Endodermal cell (in vitro differentiated cells): ENCODE measurements around the gene VAV2. TPM values are rescaled to one million over a fixed set of nuclear protein-coding genes. Genes with fewer than 3 reads are reported as not detected.

Experiments used
- DNase-seq: peaks from one replicate; pipeline ENCODE4 v3.0.0-alpha.2; 2017
- H3K27ac ChIP-seq: 2 replicates; pipeline ENCODE4 v1.5.1; 2013; ENCODE audit warnings: mild to moderate bottlenecking, low read depth, low read length, moderate library complexity
- H3K27me3 ChIP-seq: 2 replicates; pipeline ENCODE4 v1.6.1; 2013; ENCODE audit warnings: mild to moderate bottlenecking, low read length, moderate library complexity; ENCODE audit not compliant: insufficient read depth, control insufficient read depth, poor library complexity, severe bottlenecking
- H3K36me3 ChIP-seq: 2 replicates; pipeline ENCODE4 v1.7.0; 2013; ENCODE audit warnings: mild to moderate bottlenecking, low read length, moderate library complexity; ENCODE audit not compliant: control insufficient read depth, insufficient read depth
- H3K4me1 ChIP-seq: one replicate; pipeline ENCODE4 v1.7.0; 2013; ENCODE audit warnings: low read length; ENCODE audit not compliant: control insufficient read depth, insufficient read depth
- H3K4me3 ChIP-seq: 2 replicates; pipeline ENCODE4 v1.5.1; 2013; ENCODE audit warnings: mild to moderate bottlenecking, low read length, moderate library complexity
- H3K9ac ChIP-seq: 2 replicates; pipeline ENCODE4 v1.6.1; 2013; ENCODE audit warnings: mild to moderate bottlenecking, low read length, moderate library complexity; ENCODE audit not compliant: poor library complexity, severe bottlenecking; ENCODE audit errors: extremely low read depth
- H3K9me3 ChIP-seq: 2 replicates; pipeline ENCODE4 v1.6.1; 2013; ENCODE audit warnings: mild to moderate bottlenecking, low read length, moderate library complexity; ENCODE audit not compliant: control insufficient read depth
- H3K27ac Mint-ChIP-seq: 2 replicates; pipeline ENCODE4 v1.8.0; 2020; ENCODE audit warnings: mixed read lengths
- H3K27me3 Mint-ChIP-seq: 2 replicates; pipeline ENCODE4 v1.8.0; 2021; ENCODE audit warnings: mild to moderate bottlenecking, mixed read lengths; ENCODE audit not compliant: insufficient read depth
- H3K36me3 Mint-ChIP-seq: 2 replicates; pipeline ENCODE4 v1.8.0; 2020; ENCODE audit warnings: low read depth, mixed read lengths
- H3K4me1 Mint-ChIP-seq: 2 replicates; pipeline ENCODE4 v1.8.0; 2020; ENCODE audit warnings: mixed read lengths
- H3K4me3 Mint-ChIP-seq: 2 replicates; pipeline ENCODE4 v1.8.0; 2020; ENCODE audit warnings: mild to moderate bottlenecking, moderate library complexity, mixed read lengths
- H3K9me3 Mint-ChIP-seq: 2 replicates; pipeline ENCODE4 v1.8.0; 2020; ENCODE audit warnings: mild to moderate bottlenecking, mixed read lengths
- CTCF ChIP-seq: fragments of 200-600 bp; sonication (generic); conservative IDR thresholded peaks from 2 replicates; pipeline ENCODE4 v1.5.0; 2021; ENCODE audit warnings: antibody characterized with exemption, mild to moderate bottlenecking
- WGBS, 2 experiments: methylation state at CpG; one replicate each; pipeline versions ENCODE4 v1.1.5 to v1.1.7; 2013; ENCODE audit warnings: missing lambda C conversion rate in 2 of 2, mixed read lengths in 1 of 2; ENCODE audit not compliant: insufficient coverage in 1 of 2, insufficient read length in 1 of 2; 5-methylcytosine and 5-hydroxymethylcytosine counted together
- total RNA-seq, 2 donors: library from RNA; stranded (reverse); fragmentation: NEBNext Ultra II Directional in 1 of 2; extraction: Animal tissue kit (Norgen Biotek cat#: 25700) in 1 of 2; gene quantifications; 2 replicates in 1 of 2; 3 replicates in 1 of 2; pipeline ENCODE4 v1.2.1, GENCODE V29; 2021

Gene VAV2
- total RNA-seq, 2 donors from 2014 or later: 29.8 to 35.9 TPM

- no peaks in the 10 kb centered on the region for H3K27me3 ChIP-seq
- no peaks in the 10 kb centered on the region for H3K9me3 ChIP-seq
- no peaks in the 10 kb centered on the region for H3K36me3 Mint-ChIP-seq
- DNase-seq: no peak
- H3K36me3 ChIP-seq: no peaks in the 10 kb centered on the region
- H3K27ac ChIP-seq: no peak overlapping the region
- no peak overlapping the region for H3K27ac Mint-ChIP-seq
- no peak overlapping the region for H3K4me3 ChIP-seq
- H3K4me1 ChIP-seq: peaks cover 4% of the 10 kb centered on the region
- 57 to 77% methylated on average over 2 to 6 of the region's 6 CpGs for WGBS, 2 experiments
- no peak for TF ChIP-seq CTCF
- H3K27me3 Mint-ChIP-seq: no peaks in the 10 kb centered on the region
- no peak overlapping the region for H3K9ac ChIP-seq
- no peak overlapping the region for H3K4me3 Mint-ChIP-seq
- H3K9me3 Mint-ChIP-seq: no peaks in the 10 kb centered on the region
- H3K4me1 Mint-ChIP-seq: peaks cover 22% of the 10 kb centered on the region
Measured at GRCh38 chr9:133986061-133986460, 6.1 kb downstream of the VAV2 start.

GRCh38 chr9:133982971-133983720 is 9.0 kb downstream of the VAV2 start:
- Histone ChIP-seq H3K27me3 (no peaks in the 10 kb centered on the region), H3K4me3 (no peak overlapping the region), H3K4me1 (no peaks in the 10 kb centered on the region), H3K36me3 (no peaks in the 10 kb centered on the region), H3K27ac (no peak overlapping the region), H3K9me3 (no peaks in the 10 kb centered on the region), H3K9ac (no peak overlapping the region)
- H3K36me3 Mint-ChIP-seq: no peaks in the 10 kb centered on the region
- 91 to 95% methylated on average over 18 to 25 of the region's 25 CpGs for WGBS, 2 experiments
- H3K9me3 Mint-ChIP-seq: no peaks in the 10 kb centered on the region
- TF ChIP-seq CTCF: no peak
- peaks cover 16% of the 10 kb centered on the region for H3K4me1 Mint-ChIP-seq
- DNase-seq: no peak
- H3K27ac Mint-ChIP-seq: peak overlapping the region; percentile 58
- H3K4me3 Mint-ChIP-seq: no peak overlapping the region
- no peaks in the 10 kb centered on the region for H3K27me3 Mint-ChIP-seq

GRCh38 chr9:133981958-133982681 is 10.0 kb downstream of the VAV2 start:
- Histone ChIP-seq H3K27me3 (no peaks in the 10 kb centered on the region), H3K4me3 (no peak overlapping the region), H3K9ac (no peak overlapping the region), H3K9me3 (no peaks in the 10 kb centered on the region), H3K4me1 (no peaks in the 10 kb centered on the region), H3K36me3 (no peaks in the 10 kb centered on the region), H3K27ac (no peak overlapping the region)
- H3K9me3 Mint-ChIP-seq: no peaks in the 10 kb centered on the region
- H3K27me3 Mint-ChIP-seq: no peaks in the 10 kb centered on the region
- H3K36me3 Mint-ChIP-seq: no peaks in the 10 kb centered on the region
- H3K4me1 Mint-ChIP-seq: peaks cover 14% of the 10 kb centered on the region
- H3K4me3 Mint-ChIP-seq: no peak overlapping the region
- no peak overlapping the region for H3K27ac Mint-ChIP-seq
- peak; percentile 46 for DNase-seq
- TF ChIP-seq CTCF: no peak
- 94 to 95% methylated on average over 17 to 28 of the region's 28 CpGs for WGBS, 2 experiments
